Measurements from ENCODE around the gene CXCL5.
"Not testable (repeated sequence)": the region's sequence is repeated elsewhere in the genome, so short reads cannot be mapped to it uniquely, and the experiment has no call there.

Gene CXCL5

GRCh38 chr4:73989031-73989430 is 9.4 kb downstream of the CXCL5 start:
- no peaks in the 10 kb centered on the region for H3K9me3 Mint-ChIP-seq
- no peak for TF ChIP-seq CTCF (IDR thresholded peaks at IDR 0.05; ENCODE audit: unreplicated experiment in 3 of 3)
- H3K4me1 Mint-ChIP-seq, result no peaks in the 10 kb centered on the region
- H3K27me3 Mint-ChIP-seq (ENCODE audit: low read depth), result peaks cover 11% of the 10 kb centered on the region
- no peak overlapping the region for H3K4me3 Mint-ChIP-seq
- H3K27ac Mint-ChIP-seq, result no peak overlapping the region
- no peaks in the 10 kb centered on the region for H3K36me3 Mint-ChIP-seq (ENCODE audit: low read depth)

DNA sequence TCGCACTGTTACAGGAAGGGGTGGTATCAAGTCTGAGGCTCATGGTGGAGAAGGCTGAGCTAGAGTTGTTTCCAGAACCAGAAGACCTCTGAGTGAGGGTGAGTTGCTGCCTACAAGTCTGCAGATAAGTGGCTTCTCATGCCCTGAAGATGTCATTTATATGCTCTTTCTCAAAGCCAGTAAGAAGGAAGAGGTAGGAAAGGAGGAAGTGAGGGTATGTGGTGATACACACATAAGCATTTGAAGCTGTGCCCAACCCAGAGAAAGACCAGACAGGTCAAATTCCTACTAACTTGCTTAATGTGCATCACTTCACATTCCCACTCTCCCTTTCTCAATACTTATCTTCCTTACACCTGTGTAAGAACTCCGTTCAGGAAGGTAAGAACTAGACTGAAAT is 10.4 kb downstream of the CXCL5 start, which contains the start of gene PPBP:
TSS of gene PPBP (minus strand) at position 130 of the 400 bp plus-strand sequence. CDS start at position 43, 87 bp downstream.
- H3K27ac Mint-ChIP-seq, result no peak within 1 kb of the TSS
- H3K4me1 Mint-ChIP-seq, result no peaks in the 10 kb centered on the region
- peaks cover 8% of the 10 kb centered on the region for H3K27me3 Mint-ChIP-seq (ENCODE audit: low read depth)
- no peak within 1 kb of the TSS for H3K4me3 Mint-ChIP-seq
- no peak for TF ChIP-seq CTCF (IDR thresholded peaks at IDR 0.05; ENCODE audit: unreplicated experiment in 3 of 3)
- no peaks in the 10 kb centered on the region for H3K9me3 Mint-ChIP-seq
- H3K36me3 Mint-ChIP-seq (ENCODE audit: low read depth), result no peaks in the 10 kb centered on the region

GRCh38 chr4:73985528-73985852 is 13.0 kb downstream of the CXCL5 start:
- H3K4me3 Mint-ChIP-seq, result no peak overlapping the region
- no peaks in the 10 kb centered on the region for H3K4me1 Mint-ChIP-seq
- no peaks in the 10 kb centered on the region for H3K36me3 Mint-ChIP-seq (ENCODE audit: low read depth)
- peaks cover 18% of the 10 kb centered on the region for H3K27me3 Mint-ChIP-seq (ENCODE audit: low read depth)
- no peak for TF ChIP-seq CTCF (IDR thresholded peaks at IDR 0.05; ENCODE audit: unreplicated experiment in 3 of 3)
- no peaks in the 10 kb centered on the region for H3K9me3 Mint-ChIP-seq
- no peak overlapping the region for H3K27ac Mint-ChIP-seq

- peaks cover 18% of the 10 kb centered on the region for H3K27me3 Mint-ChIP-seq (ENCODE audit: low read depth)
- no peaks in the 10 kb centered on the region for H3K36me3 Mint-ChIP-seq (ENCODE audit: low read depth)
- no peaks in the 10 kb centered on the region for H3K4me1 Mint-ChIP-seq
- no peak for TF ChIP-seq CTCF (IDR thresholded peaks at IDR 0.05; ENCODE audit: unreplicated experiment in 3 of 3)
- no peak overlapping the region for H3K27ac Mint-ChIP-seq
- no peaks in the 10 kb centered on the region for H3K9me3 Mint-ChIP-seq
- H3K4me3 Mint-ChIP-seq, result no peak overlapping the region
Measured at GRCh38 chr4:73984736-73985527, 13.5 kb downstream of the CXCL5 start.

DNA sequence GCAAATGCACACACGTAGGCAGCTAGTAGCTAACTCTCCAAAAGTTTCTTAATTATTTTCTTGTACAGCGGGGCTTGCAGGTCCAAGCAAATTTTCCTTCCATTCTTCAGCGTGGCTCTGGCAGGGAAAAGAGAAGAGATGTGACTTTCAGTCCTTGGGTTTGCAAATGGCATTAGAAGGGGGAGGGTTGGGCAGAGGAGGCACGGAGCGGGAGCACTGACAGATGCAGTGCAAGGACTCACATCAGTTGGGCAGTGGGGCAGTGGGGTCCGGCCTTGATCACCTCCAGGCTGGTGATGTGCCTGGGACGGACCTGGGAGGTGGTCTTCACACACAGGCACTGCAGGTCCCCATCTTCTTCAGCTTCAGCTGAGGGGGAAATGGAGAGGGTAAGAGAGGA is 17.3 kb downstream of the CXCL5 start:
- not testable (repeated sequence) for H3K9me3 Mint-ChIP-seq; H3K27ac Mint-ChIP-seq; H3K36me3 Mint-ChIP-seq (ENCODE audit: low read depth); H3K4me3 Mint-ChIP-seq; H3K4me1 Mint-ChIP-seq
- H3K27me3 Mint-ChIP-seq (ENCODE audit: low read depth), result peaks cover 18% of the 10 kb centered on the region

DNA sequence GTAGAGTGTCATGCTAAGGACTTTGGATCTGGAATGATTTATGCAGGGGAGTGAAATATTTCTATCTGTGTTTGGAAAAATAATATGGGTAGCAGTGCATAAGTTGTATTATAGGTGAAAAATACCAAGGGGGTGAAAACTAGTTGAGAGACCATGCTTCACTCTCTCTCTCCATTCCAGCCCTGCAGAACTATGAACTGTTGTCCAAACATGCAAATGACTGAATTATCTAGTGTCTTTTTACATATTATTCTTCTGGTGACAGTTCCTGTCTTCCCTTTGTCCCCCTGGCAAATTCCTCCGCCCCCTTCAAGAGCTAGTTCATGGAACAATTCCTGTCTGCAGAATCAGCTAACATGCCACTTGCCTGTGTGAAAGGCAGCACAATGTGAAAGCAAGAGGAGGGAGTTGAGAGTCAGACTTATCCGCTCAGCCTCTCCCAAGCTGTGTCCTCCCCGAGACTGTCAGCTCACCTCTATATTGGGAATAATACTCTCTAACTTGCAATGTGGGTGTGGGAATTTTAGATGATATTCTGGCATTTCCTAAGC is 19.0 kb downstream of the CXCL5 start:
- no peak for TF ChIP-seq CTCF (IDR thresholded peaks at IDR 0.05; ENCODE audit: unreplicated experiment in 3 of 3)
- Mint-ChIP-seq H3K4me1 (no peaks in the 10 kb centered on the region), H3K9me3 (peaks cover 5% of the 10 kb centered on the region), H3K36me3 (ENCODE audit: low read depth) (no peaks in the 10 kb centered on the region), H3K27ac (no peak overlapping the region), H3K4me3 (no peak overlapping the region), H3K27me3 (ENCODE audit: low read depth) (peaks cover 18% of the 10 kb centered on the region)
